ENCODE data around the gene USP21. TPM values are rescaled to one million over a fixed set of nuclear protein-coding genes. Genes with fewer than 3 reads are reported as not detected.
A peak's percentile ranks its signal among the peaks of the same experiment; 100 is the strongest.

USP21 gene
- total and polyA plus RNA-seq, 2 of the 13 experiments (the other 11 are each of a cell fraction or from before 2014, with no cell fraction given): 10.1 to 33.1 TPM

DNA sequence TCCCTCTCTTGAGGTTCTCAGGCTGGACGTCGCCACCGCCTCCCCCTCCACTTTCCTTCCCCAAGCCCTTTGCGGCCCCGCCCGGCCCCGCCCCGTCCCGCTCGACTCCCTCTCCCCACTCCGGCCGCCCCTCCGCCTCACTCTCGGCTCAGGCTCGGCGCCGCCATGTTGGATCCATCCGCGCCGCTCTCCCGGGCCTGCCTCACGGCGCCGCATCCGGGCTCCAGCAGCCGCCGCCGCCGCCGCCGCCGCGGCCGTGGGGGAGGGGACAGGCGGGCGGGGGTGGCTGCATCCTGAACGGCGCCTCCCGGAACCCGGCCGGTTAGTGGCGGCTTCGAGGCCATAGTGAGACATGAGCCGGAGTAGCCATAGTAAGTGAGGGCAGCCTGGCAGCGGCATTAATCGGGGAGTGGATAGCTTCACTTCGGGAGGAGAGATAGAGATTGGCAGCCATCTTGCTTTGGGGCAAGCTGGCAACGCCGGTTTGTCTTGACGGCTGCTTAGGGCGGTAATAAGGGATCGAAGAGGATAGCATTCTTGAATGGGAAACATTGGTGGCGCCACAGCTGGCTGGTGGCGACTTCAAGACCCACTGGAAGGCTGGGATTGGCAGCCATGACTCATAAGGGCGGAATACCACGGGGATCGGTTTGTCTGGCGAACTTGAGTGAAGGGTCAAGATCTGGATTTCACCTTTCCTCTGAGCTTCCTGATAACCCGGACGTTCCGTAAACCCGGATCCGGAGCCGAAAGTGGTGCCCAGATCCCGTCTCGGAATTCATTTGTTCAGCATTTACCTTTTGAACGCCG is 26.7 kb upstream of the USP21 start, which contains the start of gene DEDD (continued):
- TF ChIP-seq, protein P1, sequence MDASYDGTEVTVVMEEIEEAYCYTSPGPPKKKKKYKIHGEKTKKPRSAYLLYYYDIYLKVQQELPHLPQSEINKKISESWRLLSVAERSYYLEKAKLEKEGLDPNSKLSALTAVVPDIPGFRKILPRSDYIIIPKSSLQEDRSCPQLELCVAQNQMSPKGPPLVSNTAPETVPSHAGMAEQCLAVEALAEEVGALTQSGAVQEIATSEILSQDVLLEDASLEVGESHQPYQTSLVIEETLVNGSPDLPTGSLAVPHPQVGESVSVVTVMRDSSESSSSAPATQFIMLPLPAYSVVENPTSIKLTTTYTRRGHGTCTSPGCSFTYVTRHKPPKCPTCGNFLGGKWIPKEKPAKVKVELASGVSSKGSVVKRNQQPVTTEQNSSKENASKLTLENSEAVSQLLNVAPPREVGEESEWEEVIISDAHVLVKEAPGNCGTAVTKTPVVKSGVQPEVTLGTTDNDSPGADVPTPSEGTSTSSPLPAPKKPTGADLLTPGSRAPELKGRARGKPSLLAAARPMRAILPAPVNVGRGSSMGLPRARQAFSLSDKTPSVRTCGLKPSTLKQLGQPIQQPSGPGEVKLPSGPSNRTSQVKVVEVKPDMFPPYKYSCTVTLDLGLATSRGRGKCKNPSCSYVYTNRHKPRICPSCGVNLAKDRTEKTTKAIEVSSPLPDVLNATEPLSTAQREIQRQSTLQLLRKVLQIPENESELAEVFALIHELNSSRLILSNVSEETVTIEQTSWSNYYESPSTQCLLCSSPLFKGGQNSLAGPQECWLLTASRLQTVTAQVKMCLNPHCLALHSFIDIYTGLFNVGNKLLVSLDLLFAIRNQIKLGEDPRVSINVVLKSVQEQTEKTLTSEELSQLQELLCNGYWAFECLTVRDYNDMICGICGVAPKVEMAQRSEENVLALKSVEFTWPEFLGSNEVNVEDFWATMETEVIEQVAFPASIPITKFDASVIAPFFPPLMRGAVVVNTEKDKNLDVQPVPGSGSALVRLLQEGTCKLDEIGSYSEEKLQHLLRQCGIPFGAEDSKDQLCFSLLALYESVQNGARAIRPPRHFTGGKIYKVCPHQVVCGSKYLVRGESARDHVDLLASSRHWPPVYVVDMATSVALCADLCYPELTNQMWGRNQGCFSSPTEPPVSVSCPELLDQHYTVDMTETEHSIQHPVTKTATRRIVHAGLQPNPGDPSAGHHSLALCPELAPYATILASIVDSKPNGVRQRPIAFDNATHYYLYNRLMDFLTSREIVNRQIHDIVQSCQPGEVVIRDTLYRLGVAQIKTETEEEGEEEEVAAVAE (CRISPR knock-in tag; IDR thresholded peaks at IDR 0.05; ENCODE audit: borderline replicate concordance): 0 out of 2 replicates have a peak, but pooled peaks have one; percentile 21
- TF ChIP-seq, protein P2, sequence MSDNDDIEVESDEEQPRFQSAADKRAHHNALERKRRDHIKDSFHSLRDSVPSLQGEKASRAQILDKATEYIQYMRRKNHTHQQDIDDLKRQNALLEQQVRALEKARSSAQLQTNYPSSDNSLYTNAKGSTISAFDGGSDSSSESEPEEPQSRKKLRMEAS (IDR thresholded peaks at IDR 0.05): peak; percentile 40
- TF ChIP-seq ZNF496 (CRISPR knock-in tag; IDR thresholded peaks at IDR 0.05; ENCODE audit: insufficient replicate concordance): no peak
- no peak for TF ChIP-seq CENPX (CRISPR knock-in tag; IDR thresholded peaks at IDR 0.05)
- no peak for TF ChIP-seq NR3C1 (CRISPR knock-in tag; IDR thresholded peaks at IDR 0.05)
- TF ChIP-seq MTA1 (CRISPR knock-in tag; IDR thresholded peaks at IDR 0.05; ENCODE audit: borderline replicate concordance): no peak
- no peak for TF ChIP-seq KLF15 (CRISPR knock-in tag; IDR thresholded peaks at IDR 0.05; ENCODE audit: borderline replicate concordance)
- no peak for TF ChIP-seq ZNF691 (CRISPR knock-in tag; IDR thresholded peaks at IDR 0.05; ENCODE audit: borderline replicate concordance, low read depth)
- no peak for TF ChIP-seq RFX5 (IDR thresholded peaks at IDR 0.05; ENCODE audit: low read depth, low read length)
- TF ChIP-seq, protein P3, sequence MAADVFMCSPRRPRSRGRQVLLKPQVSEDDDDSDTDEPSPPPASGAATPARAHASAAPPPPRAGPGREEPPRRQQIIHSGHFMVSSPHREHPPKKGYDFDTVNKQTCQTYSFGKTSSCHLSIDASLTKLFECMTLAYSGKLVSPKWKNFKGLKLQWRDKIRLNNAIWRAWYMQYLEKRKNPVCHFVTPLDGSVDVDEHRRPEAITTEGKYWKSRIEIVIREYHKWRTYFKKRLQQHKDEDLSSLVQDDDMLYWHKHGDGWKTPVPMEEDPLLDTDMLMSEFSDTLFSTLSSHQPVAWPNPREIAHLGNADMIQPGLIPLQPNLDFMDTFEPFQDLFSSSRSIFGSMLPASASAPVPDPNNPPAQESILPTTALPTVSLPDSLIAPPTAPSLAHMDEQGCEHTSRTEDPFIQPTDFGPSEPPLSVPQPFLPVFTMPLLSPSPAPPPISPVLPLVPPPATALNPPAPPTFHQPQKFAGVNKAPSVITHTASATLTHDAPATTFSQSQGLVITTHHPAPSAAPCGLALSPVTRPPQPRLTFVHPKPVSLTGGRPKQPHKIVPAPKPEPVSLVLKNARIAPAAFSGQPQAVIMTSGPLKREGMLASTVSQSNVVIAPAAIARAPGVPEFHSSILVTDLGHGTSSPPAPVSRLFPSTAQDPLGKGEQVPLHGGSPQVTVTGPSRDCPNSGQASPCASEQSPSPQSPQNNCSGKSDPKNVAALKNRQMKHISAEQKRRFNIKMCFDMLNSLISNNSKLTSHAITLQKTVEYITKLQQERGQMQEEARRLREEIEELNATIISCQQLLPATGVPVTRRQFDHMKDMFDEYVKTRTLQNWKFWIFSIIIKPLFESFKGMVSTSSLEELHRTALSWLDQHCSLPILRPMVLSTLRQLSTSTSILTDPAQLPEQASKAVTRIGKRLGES (CRISPR knock-in tag; IDR thresholded peaks at IDR 0.05; ENCODE audit: borderline replicate concordance): no peak
- no peak for TF ChIP-seq CENPT (CRISPR knock-in tag; IDR thresholded peaks at IDR 0.05; ENCODE audit: low read depth)
- TF ChIP-seq MIER3 (CRISPR knock-in tag; IDR thresholded peaks at IDR 0.05; ENCODE audit: borderline replicate concordance): peak; percentile 62; the same call in 1 of the 2 replicates
- peak; percentile 82 for TF ChIP-seq THAP11 (CRISPR knock-in tag; IDR thresholded peaks at IDR 0.05)
- no peak for TF ChIP-seq XBP1 (CRISPR knock-in tag; IDR thresholded peaks at IDR 0.05)
- no peak for TF ChIP-seq ZNF224 (CRISPR knock-in tag; IDR thresholded peaks at IDR 0.05)
- no peak for TF ChIP-seq ZNF552 (CRISPR knock-in tag; IDR thresholded peaks at IDR 0.05; ENCODE audit: borderline replicate concordance)
- TF ChIP-seq ERF (CRISPR knock-in tag; IDR thresholded peaks at IDR 0.05): no peak
- TF ChIP-seq FOSL2 (CRISPR knock-in tag; IDR thresholded peaks at IDR 0.05): peak; percentile 84
- peak; percentile 79 for TF ChIP-seq ASH2L (IDR thresholded peaks at IDR 0.05; ENCODE audit: insufficient read length, low read depth, low read length)
- 0 out of 2 replicates have a peak, but pooled peaks have one; percentile 24 for TF ChIP-seq KAT7 (CRISPR knock-in tag; IDR thresholded peaks at IDR 0.05; ENCODE audit: borderline replicate concordance)
- TF ChIP-seq ZNF253 (CRISPR knock-in tag; IDR thresholded peaks at IDR 0.05; ENCODE audit: borderline replicate concordance): no peak
- no peak for TF ChIP-seq ZNF572 (CRISPR knock-in tag; IDR thresholded peaks at IDR 0.05)
